HL-60 (cell line): ENCODE results near the gene NDUFS3.
A peak's percentile ranks its signal among the peaks of the same experiment; 100 is the strongest.

Source experiments
- DNase-seq, 2 experiments: peaks; one replicate each; pipeline ENCODE4 v3.0.0-alpha.2; 2010 to 2020; ENCODE audit warnings: low read depth in 1 of 2, low spot score in 1 of 2
- H3K27ac ChIP-seq: fragments of 250-450 bp; sonication (Bioruptor Pico); replicated peaks from 2 replicates; pipeline ENCODE4 v1.5.1; 2020; ENCODE audit warnings: mild to moderate bottlenecking, moderate library complexity
- H3K27me3 ChIP-seq: fragments of 250-450 bp; sonication (Bioruptor Pico); 2 replicates; pipeline ENCODE4 v1.5.1; 2021; ENCODE audit warnings: mild to moderate bottlenecking, moderate library complexity; ENCODE audit not compliant: insufficient read depth, poor library complexity, severe bottlenecking
- H3K4me3 ChIP-seq: replicated peaks from 2 replicates; pipeline ENCODE4 v1.5.1; 2011; ENCODE audit warnings: mild to moderate bottlenecking, control low read depth, low read length; ENCODE audit not compliant: insufficient read depth
- GABPA ChIP-seq: IDR thresholded peaks from 2 replicates; pipeline ENCODE4 v1.6.1; 2012; ENCODE audit warnings: low read depth
- POLR2AphosphoS5 ChIP-seq: IDR thresholded peaks from 2 replicates; pipeline ENCODE4 v1.6.1; 2012; ENCODE audit warnings: low read depth
- SPI1 ChIP-seq: IDR thresholded peaks from 2 replicates; pipeline ENCODE4 v1.6.1; 2012; ENCODE audit warnings: low read depth, mild to moderate bottlenecking, borderline replicate concordance
- TF ChIP-seq, protein P1 (sequence below): IDR thresholded peaks from 2 replicates; pipeline ENCODE4 v1.6.1; 2012; ENCODE audit warnings: low read depth; ENCODE audit not compliant: insufficient replicate concordance
- TF ChIP-seq, protein P2 (sequence below): IDR thresholded peaks from one replicate; pipeline ENCODE4 v1.5.1; 2011; ENCODE audit warnings: low read length, control low read depth, inconsistent platforms; ENCODE audit not compliant: insufficient read depth

The NDUFS3 gene

DNA sequence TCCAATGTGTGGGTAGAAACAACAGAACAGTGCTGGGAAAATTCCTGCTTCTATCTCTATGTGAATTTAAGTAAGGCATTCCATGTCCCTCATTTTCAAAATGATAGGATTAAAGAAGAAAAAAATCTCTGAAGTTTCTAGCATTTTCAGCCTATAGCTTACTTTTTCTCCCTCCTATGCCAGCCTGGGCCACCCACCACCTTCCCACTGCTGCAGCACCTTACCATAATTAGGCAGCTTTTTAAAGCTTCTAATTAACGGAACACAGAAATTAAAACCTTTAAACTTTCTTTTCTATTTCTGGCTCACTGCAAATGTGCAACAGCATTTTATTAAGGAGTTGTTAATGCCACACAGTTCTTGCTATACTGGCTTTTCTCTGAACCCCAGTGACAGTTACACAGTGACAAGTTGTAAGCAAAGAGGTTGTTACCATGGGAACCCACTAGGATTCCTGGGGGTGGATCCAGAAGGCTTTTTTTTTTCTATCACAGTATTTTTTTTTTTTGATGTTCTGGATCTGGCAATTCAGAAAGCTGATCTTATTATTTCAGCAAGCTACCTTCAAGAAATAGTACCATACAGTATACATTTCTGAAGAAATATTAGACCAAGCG lies 46.2 kb upstream of the NDUFS3 start:
- Histone ChIP-seq H3K27ac (no peak overlapping the region), H3K27me3 (no peaks in the 10 kb centered on the region), H3K4me3 (no peak overlapping the region)
- no peak for TF ChIP-seq GABPA
- no peak for DNase-seq

DNA sequence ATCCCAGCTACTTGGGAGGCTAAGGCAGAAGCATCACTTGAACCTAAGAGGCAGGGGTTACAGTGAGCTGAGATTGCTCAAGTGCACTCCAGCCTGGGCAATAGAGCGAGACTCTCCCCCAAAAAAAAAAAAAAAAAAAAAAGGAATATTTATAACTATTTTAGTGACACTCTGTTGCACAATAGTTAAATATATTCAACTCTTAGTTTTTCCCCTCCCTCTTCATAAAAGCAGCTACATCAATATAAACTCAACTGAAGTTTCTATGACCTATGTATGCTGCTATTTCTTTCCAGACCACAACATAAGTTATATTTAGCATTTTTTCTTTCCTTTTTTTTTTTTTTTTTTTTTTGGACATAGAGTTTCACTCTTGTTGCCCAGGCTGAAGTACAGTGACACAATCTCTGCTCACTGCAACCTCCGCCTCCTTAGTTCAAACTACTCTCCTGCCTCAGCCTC lies 45.2 kb upstream of the NDUFS3 start:
- TF ChIP-seq GABPA (no peak), SPI1 (no peak)
- Histone ChIP-seq H3K4me3 (no peak overlapping the region), H3K27me3 (no peaks in the 10 kb centered on the region), H3K27ac (no peak overlapping the region)
- no peak for DNase-seq

- H3K27ac ChIP-seq, result no peak overlapping the region
- TF ChIP-seq GABPA (no peak), POLR2AphosphoS5 (no peak), SPI1 (no peak)
- TF ChIP-seq, protein P1, sequence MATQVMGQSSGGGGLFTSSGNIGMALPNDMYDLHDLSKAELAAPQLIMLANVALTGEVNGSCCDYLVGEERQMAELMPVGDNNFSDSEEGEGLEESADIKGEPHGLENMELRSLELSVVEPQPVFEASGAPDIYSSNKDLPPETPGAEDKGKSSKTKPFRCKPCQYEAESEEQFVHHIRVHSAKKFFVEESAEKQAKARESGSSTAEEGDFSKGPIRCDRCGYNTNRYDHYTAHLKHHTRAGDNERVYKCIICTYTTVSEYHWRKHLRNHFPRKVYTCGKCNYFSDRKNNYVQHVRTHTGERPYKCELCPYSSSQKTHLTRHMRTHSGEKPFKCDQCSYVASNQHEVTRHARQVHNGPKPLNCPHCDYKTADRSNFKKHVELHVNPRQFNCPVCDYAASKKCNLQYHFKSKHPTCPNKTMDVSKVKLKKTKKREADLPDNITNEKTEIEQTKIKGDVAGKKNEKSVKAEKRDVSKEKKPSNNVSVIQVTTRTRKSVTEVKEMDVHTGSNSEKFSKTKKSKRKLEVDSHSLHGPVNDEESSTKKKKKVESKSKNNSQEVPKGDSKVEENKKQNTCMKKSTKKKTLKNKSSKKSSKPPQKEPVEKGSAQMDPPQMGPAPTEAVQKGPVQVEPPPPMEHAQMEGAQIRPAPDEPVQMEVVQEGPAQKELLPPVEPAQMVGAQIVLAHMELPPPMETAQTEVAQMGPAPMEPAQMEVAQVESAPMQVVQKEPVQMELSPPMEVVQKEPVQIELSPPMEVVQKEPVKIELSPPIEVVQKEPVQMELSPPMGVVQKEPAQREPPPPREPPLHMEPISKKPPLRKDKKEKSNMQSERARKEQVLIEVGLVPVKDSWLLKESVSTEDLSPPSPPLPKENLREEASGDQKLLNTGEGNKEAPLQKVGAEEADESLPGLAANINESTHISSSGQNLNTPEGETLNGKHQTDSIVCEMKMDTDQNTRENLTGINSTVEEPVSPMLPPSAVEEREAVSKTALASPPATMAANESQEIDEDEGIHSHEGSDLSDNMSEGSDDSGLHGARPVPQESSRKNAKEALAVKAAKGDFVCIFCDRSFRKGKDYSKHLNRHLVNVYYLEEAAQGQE, result no peak
- TF ChIP-seq, protein P2, sequence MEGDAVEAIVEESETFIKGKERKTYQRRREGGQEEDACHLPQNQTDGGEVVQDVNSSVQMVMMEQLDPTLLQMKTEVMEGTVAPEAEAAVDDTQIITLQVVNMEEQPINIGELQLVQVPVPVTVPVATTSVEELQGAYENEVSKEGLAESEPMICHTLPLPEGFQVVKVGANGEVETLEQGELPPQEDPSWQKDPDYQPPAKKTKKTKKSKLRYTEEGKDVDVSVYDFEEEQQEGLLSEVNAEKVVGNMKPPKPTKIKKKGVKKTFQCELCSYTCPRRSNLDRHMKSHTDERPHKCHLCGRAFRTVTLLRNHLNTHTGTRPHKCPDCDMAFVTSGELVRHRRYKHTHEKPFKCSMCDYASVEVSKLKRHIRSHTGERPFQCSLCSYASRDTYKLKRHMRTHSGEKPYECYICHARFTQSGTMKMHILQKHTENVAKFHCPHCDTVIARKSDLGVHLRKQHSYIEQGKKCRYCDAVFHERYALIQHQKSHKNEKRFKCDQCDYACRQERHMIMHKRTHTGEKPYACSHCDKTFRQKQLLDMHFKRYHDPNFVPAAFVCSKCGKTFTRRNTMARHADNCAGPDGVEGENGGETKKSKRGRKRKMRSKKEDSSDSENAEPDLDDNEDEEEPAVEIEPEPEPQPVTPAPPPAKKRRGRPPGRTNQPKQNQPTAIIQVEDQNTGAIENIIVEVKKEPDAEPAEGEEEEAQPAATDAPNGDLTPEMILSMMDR, result no peak
Observed at GRCh38 chr11:47534704-47535251, 44.1 kb upstream of the NDUFS3 start.

GRCh38 chr11:47536915-47537314 lies 42.0 kb upstream of the NDUFS3 start:
- Histone ChIP-seq H3K27me3 (no peaks in the 10 kb centered on the region), H3K27ac (no peak overlapping the region), H3K4me3 (no peak overlapping the region)
- no peak for DNase-seq
- TF ChIP-seq, protein P2, result no peak
- TF ChIP-seq GABPA (no peak), SPI1 (peak; percentile 13; the same call in 1 of the 2 replicates)
- TF ChIP-seq, protein P1, result no peak

More at GRCh38 chr11:47534704-47535251, 44.1 kb upstream of the NDUFS3 start:
- no peak for DNase-seq
- Histone ChIP-seq H3K27me3 (no peaks in the 10 kb centered on the region), H3K4me3 (no peak overlapping the region)
